Measurements from ENCODE around the gene PKIB.

DNA sequence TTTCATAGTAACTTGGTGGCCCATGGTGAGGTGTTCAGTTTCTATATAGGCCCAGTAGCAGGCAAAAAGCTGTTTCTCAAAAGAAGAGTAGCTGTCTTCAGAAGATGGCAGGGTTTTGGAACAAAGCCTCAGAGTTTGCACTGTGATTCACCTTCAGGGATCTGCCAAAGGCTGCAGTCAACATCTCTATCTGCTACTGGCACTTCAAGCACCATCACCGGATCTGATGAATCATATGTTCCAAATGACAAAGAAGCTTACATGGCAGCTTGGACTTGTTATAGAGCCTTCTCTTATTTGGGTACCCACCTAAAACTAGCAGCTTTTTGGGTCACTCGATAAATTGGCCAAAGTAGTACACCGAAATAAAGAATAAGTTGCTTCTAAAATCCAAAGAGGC is 39.5 kb downstream of the PKIB start:
- TF ChIP-seq PAX8 (IDR thresholded peaks at IDR 0.05) (no peak), HDAC2 (IDR thresholded peaks at IDR 0.05) (no peak), POLR2AphosphoS5 (IDR thresholded peaks at IDR 0.05; ENCODE audit: low read length) (no peak), KLF5 (IDR thresholded peaks at IDR 0.05; ENCODE audit: partially characterized antibody) (no peak), RELA (IDR thresholded peaks at IDR 0.05; ENCODE audit: borderline replicate concordance, partially characterized antibody) (no peak), TAF1 (IDR thresholded peaks at IDR 0.05; ENCODE audit: borderline replicate concordance, low read depth, low read length) (no peak), EGR1 (IDR thresholded peaks at IDR 0.05; ENCODE audit: borderline replicate concordance in 1 of 2, low read depth in 2 of 2, low read length in 2 of 2) (no peak), TCF12 (IDR thresholded peaks at IDR 0.05; ENCODE audit: low read depth, low read length) (no peak)
- TF ChIP-seq, protein P1, sequence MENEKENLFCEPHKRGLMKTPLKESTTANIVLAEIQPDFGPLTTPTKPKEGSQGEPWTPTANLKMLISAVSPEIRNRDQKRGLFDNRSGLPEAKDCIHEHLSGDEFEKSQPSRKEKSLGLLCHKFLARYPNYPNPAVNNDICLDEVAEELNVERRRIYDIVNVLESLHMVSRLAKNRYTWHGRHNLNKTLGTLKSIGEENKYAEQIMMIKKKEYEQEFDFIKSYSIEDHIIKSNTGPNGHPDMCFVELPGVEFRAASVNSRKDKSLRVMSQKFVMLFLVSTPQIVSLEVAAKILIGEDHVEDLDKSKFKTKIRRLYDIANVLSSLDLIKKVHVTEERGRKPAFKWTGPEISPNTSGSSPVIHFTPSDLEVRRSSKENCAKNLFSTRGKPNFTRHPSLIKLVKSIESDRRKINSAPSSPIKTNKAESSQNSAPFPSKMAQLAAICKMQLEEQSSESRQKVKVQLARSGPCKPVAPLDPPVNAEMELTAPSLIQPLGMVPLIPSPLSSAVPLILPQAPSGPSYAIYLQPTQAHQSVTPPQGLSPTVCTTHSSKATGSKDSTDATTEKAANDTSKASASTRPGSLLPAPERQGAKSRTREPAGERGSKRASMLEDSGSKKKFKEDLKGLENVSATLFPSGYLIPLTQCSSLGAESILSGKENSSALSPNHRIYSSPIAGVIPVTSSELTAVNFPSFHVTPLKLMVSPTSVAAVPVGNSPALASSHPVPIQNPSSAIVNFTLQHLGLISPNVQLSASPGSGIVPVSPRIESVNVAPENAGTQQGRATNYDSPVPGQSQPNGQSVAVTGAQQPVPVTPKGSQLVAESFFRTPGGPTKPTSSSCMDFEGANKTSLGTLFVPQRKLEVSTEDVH (IDR thresholded peaks at IDR 0.05; ENCODE audit: low read depth, partially characterized antibody), result no peak
- TF ChIP-seq, protein P2, sequence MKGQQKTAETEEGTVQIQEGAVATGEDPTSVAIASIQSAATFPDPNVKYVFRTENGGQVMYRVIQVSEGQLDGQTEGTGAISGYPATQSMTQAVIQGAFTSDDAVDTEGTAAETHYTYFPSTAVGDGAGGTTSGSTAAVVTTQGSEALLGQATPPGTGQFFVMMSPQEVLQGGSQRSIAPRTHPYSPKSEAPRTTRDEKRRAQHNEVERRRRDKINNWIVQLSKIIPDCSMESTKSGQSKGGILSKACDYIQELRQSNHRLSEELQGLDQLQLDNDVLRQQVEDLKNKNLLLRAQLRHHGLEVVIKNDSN (IDR thresholded peaks at IDR 0.05; ENCODE audit: borderline replicate concordance, extremely low read length, insufficient read depth, low read depth, low read length), result no peak
- TF ChIP-seq, protein P3, sequence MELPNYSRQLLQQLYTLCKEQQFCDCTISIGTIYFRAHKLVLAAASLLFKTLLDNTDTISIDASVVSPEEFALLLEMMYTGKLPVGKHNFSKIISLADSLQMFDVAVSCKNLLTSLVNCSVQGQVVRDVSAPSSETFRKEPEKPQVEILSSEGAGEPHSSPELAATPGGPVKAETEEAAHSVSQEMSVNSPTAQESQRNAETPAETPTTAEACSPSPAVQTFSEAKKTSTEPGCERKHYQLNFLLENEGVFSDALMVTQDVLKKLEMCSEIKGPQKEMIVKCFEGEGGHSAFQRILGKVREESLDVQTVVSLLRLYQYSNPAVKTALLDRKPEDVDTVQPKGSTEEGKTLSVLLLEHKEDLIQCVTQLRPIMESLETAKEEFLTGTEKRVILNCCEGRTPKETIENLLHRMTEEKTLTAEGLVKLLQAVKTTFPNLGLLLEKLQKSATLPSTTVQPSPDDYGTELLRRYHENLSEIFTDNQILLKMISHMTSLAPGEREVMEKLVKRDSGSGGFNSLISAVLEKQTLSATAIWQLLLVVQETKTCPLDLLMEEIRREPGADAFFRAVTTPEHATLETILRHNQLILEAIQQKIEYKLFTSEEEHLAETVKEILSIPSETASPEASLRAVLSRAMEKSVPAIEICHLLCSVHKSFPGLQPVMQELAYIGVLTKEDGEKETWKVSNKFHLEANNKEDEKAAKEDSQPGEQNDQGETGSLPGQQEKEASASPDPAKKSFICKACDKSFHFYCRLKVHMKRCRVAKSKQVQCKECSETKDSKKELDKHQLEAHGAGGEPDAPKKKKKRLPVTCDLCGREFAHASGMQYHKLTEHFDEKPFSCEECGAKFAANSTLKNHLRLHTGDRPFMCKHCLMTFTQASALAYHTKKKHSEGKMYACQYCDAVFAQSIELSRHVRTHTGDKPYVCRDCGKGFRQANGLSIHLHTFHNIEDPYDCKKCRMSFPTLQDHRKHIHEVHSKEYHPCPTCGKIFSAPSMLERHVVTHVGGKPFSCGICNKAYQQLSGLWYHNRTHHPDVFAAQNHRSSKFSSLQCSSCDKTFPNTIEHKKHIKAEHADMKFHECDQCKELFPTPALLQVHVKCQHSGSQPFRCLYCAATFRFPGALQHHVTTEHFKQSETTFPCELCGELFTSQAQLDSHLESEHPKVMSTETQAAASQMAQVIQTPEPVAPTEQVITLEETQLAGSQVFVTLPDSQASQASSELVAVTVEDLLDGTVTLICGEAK (IDR thresholded peaks at IDR 0.05; ENCODE audit: borderline replicate concordance), result no peak
- TF ChIP-seq, protein P4, sequence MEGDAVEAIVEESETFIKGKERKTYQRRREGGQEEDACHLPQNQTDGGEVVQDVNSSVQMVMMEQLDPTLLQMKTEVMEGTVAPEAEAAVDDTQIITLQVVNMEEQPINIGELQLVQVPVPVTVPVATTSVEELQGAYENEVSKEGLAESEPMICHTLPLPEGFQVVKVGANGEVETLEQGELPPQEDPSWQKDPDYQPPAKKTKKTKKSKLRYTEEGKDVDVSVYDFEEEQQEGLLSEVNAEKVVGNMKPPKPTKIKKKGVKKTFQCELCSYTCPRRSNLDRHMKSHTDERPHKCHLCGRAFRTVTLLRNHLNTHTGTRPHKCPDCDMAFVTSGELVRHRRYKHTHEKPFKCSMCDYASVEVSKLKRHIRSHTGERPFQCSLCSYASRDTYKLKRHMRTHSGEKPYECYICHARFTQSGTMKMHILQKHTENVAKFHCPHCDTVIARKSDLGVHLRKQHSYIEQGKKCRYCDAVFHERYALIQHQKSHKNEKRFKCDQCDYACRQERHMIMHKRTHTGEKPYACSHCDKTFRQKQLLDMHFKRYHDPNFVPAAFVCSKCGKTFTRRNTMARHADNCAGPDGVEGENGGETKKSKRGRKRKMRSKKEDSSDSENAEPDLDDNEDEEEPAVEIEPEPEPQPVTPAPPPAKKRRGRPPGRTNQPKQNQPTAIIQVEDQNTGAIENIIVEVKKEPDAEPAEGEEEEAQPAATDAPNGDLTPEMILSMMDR (IDR thresholded peaks at IDR 0.05 in 2 of 3, conservative IDR thresholded peaks at IDR 0.05 in 1 of 3; ENCODE audit: control insufficient read depth in 2 of 3, extremely low read depth in 1 of 3, insufficient read depth in 1 of 3, low read depth in 3 of 3, low read length in 3 of 3), result no peak

Data from GM12878 (cell line).